CD4-positive, alpha-beta T cell (primary cell): ENCODE data around the gene NDRG2. TPM values are rescaled to one million over a fixed set of nuclear protein-coding genes. Genes with fewer than 3 reads are reported as not detected.

ENCODE experiments used
- ATAC-seq: fragments of 200-7000 bp; cut with Tn5 transposase; one replicate; pipeline ENCODE4 v1.10.0; 2022; ENCODE audit warnings: mild to moderate bottlenecking; ENCODE audit not compliant: poor library complexity
- CTCF ChIA-PET: fragments of 350-600 bp; sonication (Branson Sonifier 250); formaldehyde crosslinking; loops from one replicate; lab custom pipeline; 2021; ENCODE audit warnings: antibody characterized with exemption, inconsistent platforms; lab: Charles Lee
- POLR2A ChIA-PET: fragments of 350-600 bp; sonication (Branson Sonifier 250); formaldehyde crosslinking; loops from one replicate; lab custom pipeline; 2021; ENCODE audit warnings: antibody characterized with exemption, inconsistent platforms; lab: Charles Lee
- DNase-seq, 14 experiments: peaks; one replicate each; pipeline ENCODE4 v3.0.0-alpha.2; 2013 to 2020; ENCODE audit warnings: mixed read lengths in 2 of 14
- H3K27ac ChIP-seq, 2 donors: one replicate each; pipeline versions ENCODE4 v1.5.1 to v1.7.0; 2013; ENCODE audit warnings: low read length in 2 of 2, low read depth in 1 of 2, mild to moderate bottlenecking in 1 of 2
- H3K27me3 ChIP-seq, 2 experiments: 1 replicate in 1 of 2; 2 replicates in 1 of 2; pipeline versions ENCODE4 v1.6.1 to v1.7.0; 2013; ENCODE audit warnings: low read length in 2 of 2, control low read depth in 1 of 2, mild to moderate bottlenecking in 1 of 2, moderate library complexity in 1 of 2; ENCODE audit not compliant: insufficient read depth in 2 of 2, control insufficient read depth in 1 of 2
- H3K36me3 ChIP-seq: one replicate; pipeline ENCODE4 v1.6.1; 2013; ENCODE audit warnings: low read length, control low read depth; ENCODE audit not compliant: insufficient read depth
- H3K4me1 ChIP-seq: one replicate; pipeline ENCODE4 v1.6.1; 2013; ENCODE audit warnings: low read length, control low read depth; ENCODE audit not compliant: insufficient read depth
- H3K4me3 ChIP-seq: one replicate; pipeline ENCODE4 v1.5.1; 2013; ENCODE audit warnings: mild to moderate bottlenecking, low read length, moderate library complexity
- H3K9me3 ChIP-seq, 2 experiments: 1 replicate in 1 of 2; 2 replicates in 1 of 2; pipeline versions ENCODE4 v1.6.1 to v1.7.0; 2013; ENCODE audit warnings: low read length in 2 of 2, mild to moderate bottlenecking in 2 of 2, control low read depth in 1 of 2, moderate library complexity in 1 of 2; ENCODE audit not compliant: control insufficient read depth in 1 of 2, insufficient read depth in 1 of 2
- H3K27ac Mint-ChIP-seq: one replicate; pipeline ENCODE4 v1.8.0; 2020; ENCODE audit warnings: mixed read lengths
- H3K27me3 Mint-ChIP-seq: one replicate; pipeline ENCODE4 v1.8.0; 2021; ENCODE audit warnings: mixed read lengths
- H3K36me3 Mint-ChIP-seq: one replicate; pipeline ENCODE4 v1.8.0; 2021; ENCODE audit warnings: low read depth, mixed read lengths
- H3K4me1 Mint-ChIP-seq: one replicate; pipeline ENCODE4 v1.8.0; 2021; ENCODE audit warnings: low read depth, mixed read lengths
- H3K4me3 Mint-ChIP-seq: one replicate; pipeline ENCODE4 v1.8.0; 2020; ENCODE audit warnings: mild to moderate bottlenecking, mixed read lengths
- H3K9me3 Mint-ChIP-seq: one replicate; pipeline ENCODE4 v1.8.0; 2020; ENCODE audit warnings: mixed read lengths
- intact Hi-C, 2 experiments: fragments of 100-400 bp; cut with DNase I in 1 of 2; cut with micrococcal nuclease in 1 of 2; formaldehyde crosslinking; loops; one replicate each; pipeline versions ENCODE4 v1.15.1 to v1.9.0; 2023 to 2025; cut with DNase I, micrococcal nuclease
- polyA plus RNA-seq, 2 donors: library from polyadenylated mRNA; unstranded; fragments of 120-200 nt; gene quantifications; one replicate each; pipeline ENCODE4 v1.2.1, GENCODE V29; 2013
- total RNA-seq, 174 experiments: library from RNA in 2 of 174; stranded (reverse) in 2 of 174; gene quantifications; one replicate each; pipeline ENCODE4 v1.2.3 and lab custom pipeline; 2021 to 2026
- TF ChIP-seq, protein P1 (sequence below): fragments of 200-600 bp; IDR thresholded peaks from one replicate; pipeline ENCODE4 v1.8.0; 2022; ENCODE audit warnings: antibody characterized with exemption, mild to moderate bottlenecking

NDRG2 gene
- 10 to 100 TPM; 26.7 to 28.6 TPM for total RNA-seq
- polyA plus RNA-seq (2013, experiment 1 of 2): 21.0 TPM
- polyA plus RNA-seq (2013, experiment 2 of 2): 24.4 TPM
- 0.56 to 22.0 (median 7.8) reads per million in 172 experiments for total RNA-seq (lab: John Stamatoyannopoulos, UW)

- intact Hi-C loops: no loop called here
- Mint-ChIP-seq H3K27ac (peak within 1 kb of the TSS; percentile 74), H3K9me3 (no peaks in the 10 kb centered on the region), H3K4me1 (peaks cover 21% of the 10 kb centered on the region), H3K4me3 (peak within 1 kb of the TSS; percentile 93), H3K27me3 (no peaks in the 10 kb centered on the region), H3K36me3 (peaks cover 18% of the 10 kb centered on the region)
- H3K9me3 ChIP-seq: no peaks in the 10 kb centered on the region
- CTCF ChIA-PET: interaction anchor here (1.1 to 2.6 kb wide), 4 partner anchors 10 to 79 kb away, joined by 4 to 14 read pairs (median 8); no protein-coding TSS in a partner anchor
- peak; percentile 66 to 89 (median 78) for DNase-seq
- H3K27me3 ChIP-seq: no peaks in the 10 kb centered on the region
- TF ChIP-seq, protein P1, sequence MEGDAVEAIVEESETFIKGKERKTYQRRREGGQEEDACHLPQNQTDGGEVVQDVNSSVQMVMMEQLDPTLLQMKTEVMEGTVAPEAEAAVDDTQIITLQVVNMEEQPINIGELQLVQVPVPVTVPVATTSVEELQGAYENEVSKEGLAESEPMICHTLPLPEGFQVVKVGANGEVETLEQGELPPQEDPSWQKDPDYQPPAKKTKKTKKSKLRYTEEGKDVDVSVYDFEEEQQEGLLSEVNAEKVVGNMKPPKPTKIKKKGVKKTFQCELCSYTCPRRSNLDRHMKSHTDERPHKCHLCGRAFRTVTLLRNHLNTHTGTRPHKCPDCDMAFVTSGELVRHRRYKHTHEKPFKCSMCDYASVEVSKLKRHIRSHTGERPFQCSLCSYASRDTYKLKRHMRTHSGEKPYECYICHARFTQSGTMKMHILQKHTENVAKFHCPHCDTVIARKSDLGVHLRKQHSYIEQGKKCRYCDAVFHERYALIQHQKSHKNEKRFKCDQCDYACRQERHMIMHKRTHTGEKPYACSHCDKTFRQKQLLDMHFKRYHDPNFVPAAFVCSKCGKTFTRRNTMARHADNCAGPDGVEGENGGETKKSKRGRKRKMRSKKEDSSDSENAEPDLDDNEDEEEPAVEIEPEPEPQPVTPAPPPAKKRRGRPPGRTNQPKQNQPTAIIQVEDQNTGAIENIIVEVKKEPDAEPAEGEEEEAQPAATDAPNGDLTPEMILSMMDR: no peak
- peak within 1 kb of the TSS; percentile 94 for H3K4me3 ChIP-seq
- peak; percentile 88 for ATAC-seq
- peaks cover 28% of the 10 kb centered on the region for H3K4me1 ChIP-seq
- POLR2A ChIA-PET: interaction anchor here (1.1 to 2.4 kb wide), 2 partner anchors 9 to 341 kb away, joined by 3 to 19 read pairs; partner anchors contain the start of gene RNASE4
- H3K27ac ChIP-seq: no peak within 1 kb of the TSS
- peaks cover 8% of the 10 kb centered on the region for H3K36me3 ChIP-seq
Measured at GRCh38 chr14:21024585-21025370, at the start of gene NDRG2. TSS of gene NDRG2 (minus strand) at chr14:21025061. CDS start at chr14:21023315, 1,746 bp downstream.

DNA sequence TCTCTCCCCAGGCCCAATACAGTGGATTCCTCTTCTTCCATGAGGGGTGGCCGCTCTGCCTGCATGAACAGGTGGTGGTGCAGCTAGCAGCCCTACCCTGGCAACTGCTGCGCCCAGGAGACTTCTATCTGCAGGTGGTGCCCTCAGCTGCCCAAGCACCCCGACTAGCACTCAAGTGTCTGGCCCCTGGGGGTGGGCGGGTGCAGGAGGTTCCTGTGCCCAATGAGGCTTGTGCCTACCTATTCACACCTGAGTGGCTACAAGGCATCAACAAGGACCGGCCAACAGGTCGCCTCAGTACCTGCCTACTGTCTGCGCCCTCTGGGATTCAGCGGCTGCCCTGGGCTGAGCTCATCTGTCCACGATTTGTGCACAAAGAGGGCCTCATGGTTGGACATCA lies 49.1 kb upstream of the NDRG2 start:
- Mint-ChIP-seq H3K36me3 (no peaks in the 10 kb centered on the region), H3K4me3 (no peak overlapping the region), H3K4me1 (peaks cover 29% of the 10 kb centered on the region), H3K27me3 (peaks cover 52% of the 10 kb centered on the region), H3K27ac (no peak overlapping the region), H3K9me3 (no peaks in the 10 kb centered on the region)
- H3K27ac ChIP-seq: no peak overlapping the region
- DNase-seq (no peak), ATAC-seq (no peak)
- H3K9me3 ChIP-seq: peaks cover 0 to 10% of the 10 kb centered on the region in 2 experiments
- TF ChIP-seq, protein P1: no peak
- ChIA-PET POLR2A (no interaction called here), CTCF (no interaction called here)
- H3K36me3 ChIP-seq: no peaks in the 10 kb centered on the region
- H3K4me1 ChIP-seq: peaks cover 31% of the 10 kb centered on the region
- no peak overlapping the region for H3K4me3 ChIP-seq
- H3K27me3 ChIP-seq: peaks cover 31 to 40% of the 10 kb centered on the region in 2 experiments
- intact Hi-C loops: no loop called here

- H3K9me3 ChIP-seq: peaks cover 0 to 13% of the 10 kb centered on the region in 2 experiments
- ChIA-PET CTCF (interaction anchor here (2.5 to 2.7 kb wide), 2 partner anchors 20 to 31 kb away, joined by 20 to 26 read pairs; no protein-coding TSS in a partner anchor), POLR2A (interaction anchor here (1.3 kb wide), 1 partner anchor 14 kb away, joined by 3 read pairs; no protein-coding TSS in a partner anchor)
- no peaks in the 10 kb centered on the region for H3K9me3 Mint-ChIP-seq
- H3K4me3 ChIP-seq: no peak overlapping the region
- no peak for DNase-seq
- TF ChIP-seq, protein P1: no peak
- no peaks in the 10 kb centered on the region for H3K36me3 Mint-ChIP-seq
- ATAC-seq: no peak
- intact Hi-C loops: no loop called here
- peaks cover 37% of the 10 kb centered on the region for H3K4me1 ChIP-seq
- peaks cover 37% of the 10 kb centered on the region for H3K4me1 Mint-ChIP-seq
- no peak overlapping the region for H3K27ac ChIP-seq
- H3K27ac Mint-ChIP-seq: no peak overlapping the region
- peaks cover 61% of the 10 kb centered on the region for H3K27me3 Mint-ChIP-seq
- no peaks in the 10 kb centered on the region for H3K36me3 ChIP-seq
- peaks cover 40 to 48% of the 10 kb centered on the region in 2 experiments for H3K27me3 ChIP-seq
- peak overlapping the region; percentile 66 for H3K4me3 Mint-ChIP-seq
Measured at GRCh38 chr14:21072781-21073339, 48.0 kb upstream of the NDRG2 start.
